Suppressor macrophage treated with lipopolysaccharide for 1 hour (primary cell): Measurements from ENCODE around the gene CHST15.

Source experiments
- DNase-seq, 3 donors: peaks; one replicate each; pipeline ENCODE4 v3.0.0-alpha.2; 2020 to 2022

CHST15 gene

GRCh38 chr10:124092860-124093773, at the start of gene CHST15:
TSS of gene CHST15 (minus strand) at chr10:124093598. CDS start at chr10:124046212, 47,386 bp downstream.
- DNase-seq, result peak; percentile 72 to 84 (median 82)

- DNase-seq, result peak; percentile 74 to 87 (median 77)
Observed at GRCh38 chr10:124142960-124143359, 49.6 kb upstream of the CHST15 start.

GRCh38 chr10:124142006-124142739, 48.8 kb upstream of the CHST15 start:
- peak in 2 of 3 donors; percentile 48 to 56 for DNase-seq

GRCh38 chr10:124138883-124139348, 45.5 kb upstream of the CHST15 start:
- no peak for DNase-seq

- DNase-seq, result no peak
Observed at GRCh38 chr10:124138195-124138882, 44.9 kb upstream of the CHST15 start.

GRCh38 chr10:124134251-124134893, 41.0 kb upstream of the CHST15 start:
- no peak for DNase-seq

- DNase-seq, result no peak
Observed at GRCh38 chr10:124132876-124133275, 39.5 kb upstream of the CHST15 start.

- no peak for DNase-seq
Observed at GRCh38 chr10:124132306-124132705, 38.9 kb upstream of the CHST15 start.

- no peak for DNase-seq
Observed at GRCh38 chr10:124131172-124131571, 37.8 kb upstream of the CHST15 start.

- peak in 1 of 3 donors; percentile 44 for DNase-seq
Observed at GRCh38 chr10:124130198-124130900, 37.0 kb upstream of the CHST15 start.

- peak; percentile 87 to 90 (median 90) for DNase-seq
Observed at GRCh38 chr10:124129471-124129870, 36.1 kb upstream of the CHST15 start.

- no peak for DNase-seq
Observed at GRCh38 chr10:124128811-124129145, 35.4 kb upstream of the CHST15 start.

GRCh38 chr10:124127965-124128810, 34.8 kb upstream of the CHST15 start:
- DNase-seq, result no peak

GRCh38 chr10:124127563-124127962, 34.2 kb upstream of the CHST15 start:
- no peak for DNase-seq

- no peak for DNase-seq
Observed at GRCh38 chr10:124126983-124127385, 33.6 kb upstream of the CHST15 start.

GRCh38 chr10:124126145-124126982, 33.0 kb upstream of the CHST15 start:
- peak; percentile 45 to 60 (median 54) for DNase-seq

GRCh38 chr10:124125305-124126116, 32.1 kb upstream of the CHST15 start:
- peak in 2 of 3 donors; percentile 31 to 38 for DNase-seq

GRCh38 chr10:124124769-124125161, 31.4 kb upstream of the CHST15 start:
- DNase-seq, result no peak

GRCh38 chr10:124124123-124124768, 30.8 kb upstream of the CHST15 start:
- no peak for DNase-seq
